Activated CD8-positive, alpha-beta T cell treated with anti-CD3 and anti-CD28 coated beads for 36 hours (primary cell): ENCODE measurements around the gene ERBIN. TPM values are rescaled to one million over a fixed set of nuclear protein-coding genes. Genes with fewer than 3 reads are reported as not detected.

Experiments used
- ATAC-seq: fragments of 200-7000 bp; cut with Tn5 transposase; one replicate; pipeline ENCODE4 v1.10.0; 2021; ENCODE audit warnings: mild to moderate bottlenecking, moderate library complexity
- CTCF ChIA-PET: fragments of 350-600 bp; sonication (Branson Sonifier 250); formaldehyde crosslinking; loops from one replicate; lab custom pipeline; 2021; ENCODE audit warnings: antibody characterized with exemption; lab: Charles Lee
- POLR2A ChIA-PET: fragments of 350-600 bp; sonication (Branson Sonifier 250); formaldehyde crosslinking; loops from one replicate; lab custom pipeline; 2021; ENCODE audit warnings: antibody characterized with exemption; lab: Charles Lee
- DNase-seq: peaks from one replicate; pipeline ENCODE4 v3.0.0-alpha.2; 2020
- H3K27ac Mint-ChIP-seq: one replicate; pipeline ENCODE4 v1.8.0; 2021; ENCODE audit warnings: mild to moderate bottlenecking, mixed read lengths
- H3K27me3 Mint-ChIP-seq: one replicate; pipeline ENCODE4 v1.8.0; 2021; ENCODE audit warnings: mixed read lengths
- H3K36me3 Mint-ChIP-seq: one replicate; pipeline ENCODE4 v1.8.0; 2021; ENCODE audit warnings: low read depth, mixed read lengths
- H3K4me1 Mint-ChIP-seq: one replicate; pipeline ENCODE4 v1.8.0; 2021; ENCODE audit warnings: low read depth, mixed read lengths
- H3K4me3 Mint-ChIP-seq: one replicate; pipeline ENCODE4 v1.8.0; 2021; ENCODE audit warnings: mild to moderate bottlenecking, moderate library complexity, mixed read lengths
- H3K9me3 Mint-ChIP-seq: one replicate; pipeline ENCODE4 v1.8.0; 2021; ENCODE audit warnings: mixed read lengths
- CTCF ChIP-seq: fragments of 200-600 bp; IDR thresholded peaks from one replicate; pipeline ENCODE4 v1.8.0; 2022; ENCODE audit warnings: antibody characterized with exemption, mild to moderate bottlenecking
- intact Hi-C: fragments of 100-400 bp; cut with micrococcal nuclease; formaldehyde crosslinking; loops from one replicate; pipeline ENCODE4 v1.10.0; 2022
- total RNA-seq, 2 experiments: library from RNA; stranded (reverse); gene quantifications; one replicate each; pipeline ENCODE4 v1.2.3, GENCODE V29; 2021

ERBIN gene
- total RNA-seq, 2 experiments from 2014 or later: 35.1 to 38.3 TPM

- H3K36me3 Mint-ChIP-seq: peaks cover 11% of the 10 kb centered on the region
- DNase-seq (no peak), ATAC-seq (peak; percentile 53)
- POLR2A ChIA-PET: no interaction called here
- H3K4me1 Mint-ChIP-seq: peaks cover 20% of the 10 kb centered on the region
- no peak for TF ChIP-seq CTCF
- H3K27ac Mint-ChIP-seq: no peak overlapping the region
- no peaks in the 10 kb centered on the region for H3K9me3 Mint-ChIP-seq
- intact Hi-C loops: no loop called here
- no peak overlapping the region for H3K4me3 Mint-ChIP-seq
- H3K27me3 Mint-ChIP-seq: no peaks in the 10 kb centered on the region
- CTCF ChIA-PET: no interaction called here
Measured at GRCh38 chr5:65994117-65994786, 67.9 kb downstream of the ERBIN start.

DNA sequence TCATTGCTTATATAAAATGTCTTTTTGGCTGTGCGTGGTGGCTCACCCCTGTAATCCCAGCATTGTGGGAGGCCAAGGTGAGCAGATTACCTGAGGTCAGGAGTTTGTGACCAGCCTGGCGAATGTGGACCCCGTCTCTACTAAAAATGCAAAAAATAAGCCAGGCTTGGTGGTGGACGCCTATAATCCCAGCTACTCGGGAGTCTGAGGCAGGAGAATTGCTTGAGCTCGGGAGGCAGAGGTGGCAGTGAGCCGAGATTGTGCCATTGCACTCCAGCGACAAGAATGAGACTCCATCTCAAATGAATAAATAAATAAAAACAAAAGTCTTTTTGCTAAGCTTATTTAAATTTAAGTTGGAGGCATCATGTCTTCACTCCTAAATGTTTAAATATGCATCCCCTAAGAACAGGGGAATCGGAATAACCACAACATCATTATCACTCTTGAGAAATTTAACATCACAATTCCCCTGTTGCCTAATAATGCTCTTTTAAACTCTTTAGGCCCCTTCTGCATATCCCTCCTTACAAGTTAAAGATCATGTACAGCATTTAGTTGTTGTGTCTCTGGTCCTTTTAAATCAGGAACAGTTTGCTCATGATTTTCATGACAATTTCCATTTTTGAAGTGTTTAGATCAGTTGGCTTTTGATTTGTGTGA, 72.8 kb downstream of the ERBIN start:
- no peak for TF ChIP-seq CTCF
- H3K4me1 Mint-ChIP-seq: peaks cover 51% of the 10 kb centered on the region
- intact Hi-C loops: no loop called here
- H3K27ac Mint-ChIP-seq: no peak overlapping the region
- peaks cover 5% of the 10 kb centered on the region for H3K9me3 Mint-ChIP-seq
- no peaks in the 10 kb centered on the region for H3K27me3 Mint-ChIP-seq
- POLR2A ChIA-PET: interaction anchor here (0.7 kb wide), 1 partner anchor 219 kb away, joined by 3 read pairs; no protein-coding TSS in a partner anchor
- DNase-seq (no peak), ATAC-seq (no peak)
- CTCF ChIA-PET: interaction anchor here (0.6 kb wide), 1 partner anchor 233 kb away, joined by 3 read pairs; no protein-coding TSS in a partner anchor
- H3K36me3 Mint-ChIP-seq: peaks cover 31% of the 10 kb centered on the region
- H3K4me3 Mint-ChIP-seq: no peak overlapping the region

- Mint-ChIP-seq H3K27ac (no peak overlapping the region), H3K9me3 (peaks cover 5% of the 10 kb centered on the region), H3K4me1 (peaks cover 41% of the 10 kb centered on the region), H3K4me3 (no peak overlapping the region), H3K36me3 (peaks cover 38% of the 10 kb centered on the region), H3K27me3 (no peaks in the 10 kb centered on the region)
- TF ChIP-seq CTCF: no peak
- ATAC-seq (no peak), DNase-seq (no peak)
- ChIA-PET POLR2A (no interaction called here), CTCF (interaction anchor here (1.4 kb wide), 1 partner anchor 76 kb away, joined by 3 read pairs; the partner anchor contains the start of gene ERBIN)
- intact Hi-C loops: no loop called here
Measured at GRCh38 chr5:66001952-66002351, 75.6 kb downstream of the ERBIN start.

DNA sequence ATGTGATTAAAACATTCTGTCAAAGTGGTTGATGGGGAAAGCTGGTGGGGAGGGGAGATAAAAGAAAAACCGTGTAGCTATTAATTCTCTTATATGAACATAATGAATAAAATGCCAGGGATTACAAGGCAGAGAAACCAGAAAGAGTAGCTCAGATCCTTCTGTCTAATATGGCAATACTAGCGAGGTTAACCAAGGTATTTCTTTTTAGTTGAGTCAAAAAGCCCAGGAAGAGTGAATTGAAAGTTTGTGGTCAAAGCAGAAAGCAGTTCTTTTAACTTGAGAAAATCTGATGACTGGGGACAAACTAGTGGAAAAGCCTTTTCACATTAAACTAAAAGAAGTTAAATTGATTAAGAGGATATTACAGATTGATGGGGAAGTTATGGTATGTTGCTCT, 76.0 kb downstream of the ERBIN start:
- peak; percentile 85 for ATAC-seq
- Mint-ChIP-seq H3K4me1 (peaks cover 43% of the 10 kb centered on the region), H3K4me3 (no peak overlapping the region), H3K36me3 (peaks cover 38% of the 10 kb centered on the region), H3K27me3 (no peaks in the 10 kb centered on the region), H3K9me3 (peaks cover 5% of the 10 kb centered on the region), H3K27ac (no peak overlapping the region)
- no peak for DNase-seq
- TF ChIP-seq CTCF: no peak
- ChIA-PET CTCF (interaction anchor here (1.4 kb wide), 1 partner anchor 76 kb away, joined by 3 read pairs; the partner anchor contains the start of gene ERBIN), POLR2A (interaction anchor here (0.8 kb wide), 1 partner anchor 77 kb away, joined by 3 read pairs; no protein-coding TSS in a partner anchor)
- intact Hi-C loops: no loop called here

- TF ChIP-seq CTCF: no peak
- Mint-ChIP-seq H3K4me1 (peaks cover 52% of the 10 kb centered on the region), H3K27me3 (no peaks in the 10 kb centered on the region), H3K36me3 (peaks cover 41% of the 10 kb centered on the region), H3K27ac (no peak overlapping the region), H3K9me3 (peaks cover 8% of the 10 kb centered on the region), H3K4me3 (no peak overlapping the region)
- ChIA-PET CTCF (no interaction called here), POLR2A (no interaction called here)
- ATAC-seq: no peak
- DNase-seq: no peak
- intact Hi-C loops: no loop called here
Measured at GRCh38 chr5:66004216-66004615, 77.8 kb downstream of the ERBIN start.
